ENCODE results near the gene ARL5C.
A peak's percentile ranks its signal among the peaks of the same experiment; 100 is the strongest.

Gene ARL5C

DNA sequence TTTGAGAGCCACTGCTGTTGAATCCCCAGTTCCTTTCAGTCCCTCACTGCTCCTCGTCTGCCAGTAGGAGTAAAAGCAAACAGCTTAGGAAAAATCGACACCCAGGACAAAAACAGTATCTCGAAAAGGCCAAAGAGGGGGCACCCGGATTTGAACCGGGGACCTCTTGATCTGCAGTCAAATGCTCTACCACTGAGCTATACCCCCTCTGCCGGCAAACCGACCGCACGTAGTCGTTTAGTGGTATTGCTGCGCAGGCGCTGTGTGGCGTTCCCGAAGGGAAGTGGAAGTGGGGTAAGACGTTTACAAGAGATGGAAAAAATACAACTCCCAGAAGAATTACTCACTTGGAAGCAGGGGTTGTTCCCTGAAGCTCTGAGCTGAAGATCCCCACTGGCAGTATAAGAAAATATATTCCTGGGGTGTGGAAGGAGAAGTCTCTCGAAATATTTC is 12.3 kb downstream of the ARL5C start:
- Histone ChIP-seq H2AK5ac (ENCODE audit: low read length) (no peak overlapping the region), H3K79me1 (ENCODE audit: low read length) (peaks cover 3% of the 10 kb centered on the region), H2BK120ac (ENCODE audit: insufficient read depth, low read length, poor library complexity) (no peak overlapping the region), H3K9me3 (ENCODE audit: insufficient read depth, low read depth, low read length) (peaks cover 3% of the 10 kb centered on the region), H3K79me2 (ENCODE audit: control insufficient read depth, insufficient read depth, low read length, poor library complexity) (peaks cover 2% of the 10 kb centered on the region), H4K91ac (ENCODE audit: low read depth, low read length) (no peak overlapping the region), H3K9ac (ENCODE audit: low read length) (peak overlapping the region; percentile 69), H2BK5ac (ENCODE audit: low read depth, low read length, poor library complexity) (peak overlapping the region; percentile 14), H3K36me3 (ENCODE audit: control insufficient read depth in 1 of 2, insufficient read depth in 2 of 2, low read length in 2 of 2) (no peaks in the 10 kb centered on the region), H2BK12ac (ENCODE audit: low read length) (peak overlapping the region; percentile 16), H3K4me2 (ENCODE audit: low read length) (peak overlapping the region; percentile 83), H4K12ac (ENCODE audit: low read depth, low read length) (no peak overlapping the region), H4K8ac (ENCODE audit: low read depth, low read length) (peak overlapping the region; percentile 63), H3K4ac (ENCODE audit: low read depth, low read length) (no peak overlapping the region), H2AFZ (ENCODE audit: insufficient read depth, low read length, poor library complexity) (peak overlapping the region; percentile 76), H3K14ac (ENCODE audit: low read length) (no peak overlapping the region), H3K4me3 (ENCODE audit: low read depth, low read length) (peak overlapping the region; percentile 86), H3K18ac (ENCODE audit: low read length) (peak overlapping the region; percentile 67), H3K4me1 (ENCODE audit: control insufficient read depth in 1 of 2, insufficient read depth in 2 of 2, low read length in 2 of 2) (peaks cover 13 to 23% of the 10 kb centered on the region in 2 experiments), H3K23ac (ENCODE audit: low read length) (no peak overlapping the region), H3K27ac (ENCODE audit: low read depth, low read length) (no peak overlapping the region), H3K27me3 (ENCODE audit: insufficient read depth, low read length) (peaks cover 19% of the 10 kb centered on the region)
- no CpG with 5 or more reads among the region's 16 CpGs for WGBS (ENCODE audit: extremely low coverage, insufficient coverage, insufficient read length)
- DNase-seq: peak; percentile 93 to 96

GRCh38 chr17:39151943-39152818 is 13.8 kb downstream of the ARL5C start:
- no peak overlapping the region for H4K12ac ChIP-seq (ENCODE audit: low read depth, low read length)
- no peak overlapping the region for H2BK5ac ChIP-seq (ENCODE audit: low read depth, low read length, poor library complexity)
- WGBS (ENCODE audit: extremely low coverage, insufficient coverage, insufficient read length): no CpG with 5 or more reads among the region's 25 CpGs
- peaks cover 3% of the 10 kb centered on the region for H3K9me3 ChIP-seq (ENCODE audit: insufficient read depth, low read depth, low read length)
- no peak for DNase-seq
- H2AK5ac ChIP-seq (ENCODE audit: low read length): no peak overlapping the region
- H4K91ac ChIP-seq (ENCODE audit: low read depth, low read length): no peak overlapping the region
- H3K36me3 ChIP-seq (ENCODE audit: control insufficient read depth in 1 of 2, insufficient read depth in 2 of 2, low read length in 2 of 2): no peaks in the 10 kb centered on the region
- peaks cover 2% of the 10 kb centered on the region for H3K79me2 ChIP-seq (ENCODE audit: control insufficient read depth, insufficient read depth, low read length, poor library complexity)
- H3K4ac ChIP-seq (ENCODE audit: low read depth, low read length): no peak overlapping the region
- peaks cover 10 to 21% of the 10 kb centered on the region in 2 experiments for H3K4me1 ChIP-seq (ENCODE audit: control insufficient read depth in 1 of 2, insufficient read depth in 2 of 2, low read length in 2 of 2)
- H3K23ac ChIP-seq (ENCODE audit: low read length): no peak overlapping the region
- H4K8ac ChIP-seq (ENCODE audit: low read depth, low read length): no peak overlapping the region
- peaks cover 19% of the 10 kb centered on the region for H3K27me3 ChIP-seq (ENCODE audit: insufficient read depth, low read length)
- H3K9ac ChIP-seq (ENCODE audit: low read length): no peak overlapping the region
- H3K4me2 ChIP-seq (ENCODE audit: low read length): peak overlapping the region; percentile 83
- H3K4me3 ChIP-seq (ENCODE audit: low read depth, low read length): no peak overlapping the region
- H3K27ac ChIP-seq (ENCODE audit: low read depth, low read length): no peak overlapping the region
- H2BK120ac ChIP-seq (ENCODE audit: insufficient read depth, low read length, poor library complexity): no peak overlapping the region
- peak overlapping the region; percentile 35 for H2AFZ ChIP-seq (ENCODE audit: insufficient read depth, low read length, poor library complexity)
- H3K18ac ChIP-seq (ENCODE audit: low read length): no peak overlapping the region
- no peak overlapping the region for H3K14ac ChIP-seq (ENCODE audit: low read length)
- H2BK12ac ChIP-seq (ENCODE audit: low read length): no peak overlapping the region
- peaks cover 3% of the 10 kb centered on the region for H3K79me1 ChIP-seq (ENCODE audit: low read length)

- peaks cover 3% of the 10 kb centered on the region for H3K9me3 ChIP-seq (ENCODE audit: insufficient read depth, low read depth, low read length)
- H3K27ac ChIP-seq (ENCODE audit: low read depth, low read length): no peak within 1 kb of the TSS
- H3K18ac ChIP-seq (ENCODE audit: low read length): no peak within 1 kb of the TSS
- no peak within 1 kb of the TSS for H3K23ac ChIP-seq (ENCODE audit: low read length)
- H3K79me2 ChIP-seq (ENCODE audit: control insufficient read depth, insufficient read depth, low read length, poor library complexity): peaks cover 2% of the 10 kb centered on the region
- H3K4ac ChIP-seq (ENCODE audit: low read depth, low read length): no peak within 1 kb of the TSS
- H2AFZ ChIP-seq (ENCODE audit: insufficient read depth, low read length, poor library complexity): peak within 1 kb of the TSS; percentile 66
- no peak within 1 kb of the TSS for H3K14ac ChIP-seq (ENCODE audit: low read length)
- H2BK120ac ChIP-seq (ENCODE audit: insufficient read depth, low read length, poor library complexity): no peak within 1 kb of the TSS
- peaks cover 5 to 14% of the 10 kb centered on the region in 2 experiments for H3K4me1 ChIP-seq (ENCODE audit: control insufficient read depth in 1 of 2, insufficient read depth in 2 of 2, low read length in 2 of 2)
- H2AK5ac ChIP-seq (ENCODE audit: low read length): no peak within 1 kb of the TSS
- no peaks in the 10 kb centered on the region for H3K36me3 ChIP-seq (ENCODE audit: control insufficient read depth in 1 of 2, insufficient read depth in 2 of 2, low read length in 2 of 2)
- peaks cover 3% of the 10 kb centered on the region for H3K79me1 ChIP-seq (ENCODE audit: low read length)
- peak within 1 kb of the TSS; percentile 43 for H3K4me3 ChIP-seq (ENCODE audit: low read depth, low read length)
- H2BK5ac ChIP-seq (ENCODE audit: low read depth, low read length, poor library complexity): no peak within 1 kb of the TSS
- H4K8ac ChIP-seq (ENCODE audit: low read depth, low read length): no peak within 1 kb of the TSS
- DNase-seq: no peak
- peak within 1 kb of the TSS; percentile 83 for H3K4me2 ChIP-seq (ENCODE audit: low read length)
- no peak within 1 kb of the TSS for H4K91ac ChIP-seq (ENCODE audit: low read depth, low read length)
- H3K9ac ChIP-seq (ENCODE audit: low read length): no peak within 1 kb of the TSS
- no peak within 1 kb of the TSS for H4K12ac ChIP-seq (ENCODE audit: low read depth, low read length)
- H3K27me3 ChIP-seq (ENCODE audit: insufficient read depth, low read length): peaks cover 19% of the 10 kb centered on the region
- no CpG with 5 or more reads among the region's 68 CpGs for WGBS (ENCODE audit: extremely low coverage, insufficient coverage, insufficient read length)
- no peak within 1 kb of the TSS for H2BK12ac ChIP-seq (ENCODE audit: low read length)
These were observed 14.6 kb downstream of the ARL5C start, which contains the start of gene PLXDC1 for GRCh38 chr17:39151150-39151942. Gene PLXDC1, minus strand, starts transcription at chr17:39151637. Its CDS starts 200 bp downstream, at chr17:39151437.

DNA sequence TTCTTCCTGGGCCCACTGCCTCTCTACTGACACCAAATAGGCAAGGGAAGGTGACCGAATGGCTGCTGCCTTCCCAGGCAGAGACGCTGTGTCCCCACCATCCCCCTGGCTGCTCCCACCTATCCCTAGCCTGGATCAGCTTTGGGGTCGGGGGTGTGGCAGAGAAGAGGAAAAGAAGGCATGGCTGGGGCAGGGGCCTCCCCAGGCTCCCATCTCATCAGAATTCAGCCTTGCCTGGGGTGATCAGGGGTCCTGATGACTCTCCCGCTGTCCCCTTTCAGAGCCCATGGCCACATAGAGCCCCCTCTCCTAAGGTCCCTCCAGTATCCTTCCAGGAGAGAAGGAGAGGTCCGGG is 15.2 kb downstream of the ARL5C start:
- no peak overlapping the region for H3K4me3 ChIP-seq (ENCODE audit: low read depth, low read length)
- no peak overlapping the region for H3K9ac ChIP-seq (ENCODE audit: low read length)
- H3K36me3 ChIP-seq (ENCODE audit: control insufficient read depth in 1 of 2, insufficient read depth in 2 of 2, low read length in 2 of 2): no peaks in the 10 kb centered on the region
- H3K79me2 ChIP-seq (ENCODE audit: control insufficient read depth, insufficient read depth, low read length, poor library complexity): peaks cover 2% of the 10 kb centered on the region
- peaks cover 3% of the 10 kb centered on the region for H3K79me1 ChIP-seq (ENCODE audit: low read length)
- H2BK120ac ChIP-seq (ENCODE audit: insufficient read depth, low read length, poor library complexity): no peak overlapping the region
- no peak for DNase-seq
- no CpG with 5 or more reads among the region's 5 CpGs for WGBS (ENCODE audit: extremely low coverage, insufficient coverage, insufficient read length)
- H3K14ac ChIP-seq (ENCODE audit: low read length): no peak overlapping the region
- H4K8ac ChIP-seq (ENCODE audit: low read depth, low read length): no peak overlapping the region
- no peak overlapping the region for H2AK5ac ChIP-seq (ENCODE audit: low read length)
- H4K91ac ChIP-seq (ENCODE audit: low read depth, low read length): no peak overlapping the region
- no peak overlapping the region for H3K18ac ChIP-seq (ENCODE audit: low read length)
- peaks cover 3% of the 10 kb centered on the region for H3K9me3 ChIP-seq (ENCODE audit: insufficient read depth, low read depth, low read length)
- peaks cover 5 to 13% of the 10 kb centered on the region in 2 experiments for H3K4me1 ChIP-seq (ENCODE audit: control insufficient read depth in 1 of 2, insufficient read depth in 2 of 2, low read length in 2 of 2)
- H3K27me3 ChIP-seq (ENCODE audit: insufficient read depth, low read length): peaks cover 19% of the 10 kb centered on the region
- H2AFZ ChIP-seq (ENCODE audit: insufficient read depth, low read length, poor library complexity): no peak overlapping the region
- peak overlapping the region; percentile 67 for H3K4me2 ChIP-seq (ENCODE audit: low read length)
- no peak overlapping the region for H3K27ac ChIP-seq (ENCODE audit: low read depth, low read length)
- H4K12ac ChIP-seq (ENCODE audit: low read depth, low read length): no peak overlapping the region
- no peak overlapping the region for H2BK12ac ChIP-seq (ENCODE audit: low read length)
- no peak overlapping the region for H2BK5ac ChIP-seq (ENCODE audit: low read depth, low read length, poor library complexity)
- no peak overlapping the region for H3K23ac ChIP-seq (ENCODE audit: low read length)
- H3K4ac ChIP-seq (ENCODE audit: low read depth, low read length): no peak overlapping the region
